Muscle of leg (tissue), 16 donors: ENCODE data around the gene SERPINB8. TPM values are rescaled to one million over a fixed set of nuclear protein-coding genes. Genes with fewer than 3 reads are reported as not detected.
"Not testable (repeated sequence)": the region's sequence is repeated elsewhere in the genome, so short reads cannot be mapped to it uniquely, and the experiment has no call there.

ENCODE experiments used
- DNase-seq: peaks from one replicate; pipeline ENCODE4 v3.0.0; 2013
- H3K27ac ChIP-seq: one replicate; pipeline ENCODE4 v1.5.1; 2013; ENCODE audit warnings: mild to moderate bottlenecking, low read length, control low read depth
- H3K27me3 ChIP-seq: one replicate; pipeline ENCODE4 v1.6.1; 2013; ENCODE audit warnings: low read length; ENCODE audit not compliant: control insufficient read depth, insufficient read depth
- H3K36me3 ChIP-seq: one replicate; pipeline ENCODE4 v1.6.1; 2013; ENCODE audit warnings: low read length; ENCODE audit not compliant: control insufficient read depth, insufficient read depth
- H3K4me1 ChIP-seq: one replicate; pipeline ENCODE4 v1.6.1; 2013; ENCODE audit warnings: low read length; ENCODE audit not compliant: control insufficient read depth, insufficient read depth
- H3K4me3 ChIP-seq: one replicate; pipeline ENCODE4 v1.5.1; 2013; ENCODE audit warnings: low read length, control low read depth
- H3K9me3 ChIP-seq: replicated peaks from 2 replicates; pipeline ENCODE4 v1.6.1; 2013; ENCODE audit warnings: low read depth, low read length; ENCODE audit not compliant: control insufficient read depth
- WGBS: methylation state at CpG from one replicate; pipeline ENCODE4 v1.1.5; 2013; ENCODE audit warnings: missing lambda C conversion rate; ENCODE audit not compliant: insufficient coverage; 5-methylcytosine and 5-hydroxymethylcytosine counted together
- long read RNA-seq, 11 donors: transcript quantifications; one replicate each; lab custom pipeline, GENCODE V29; 2026
- polyA plus RNA-seq, 8 donors: library from polyadenylated mRNA; unstranded; fragments of 120-200 nt; gene quantifications; one replicate each; pipeline versions ENCODE4 v1.2.1 to v1.2.3, GENCODE V29; 2013; ENCODE audit warnings: inconsistent platforms in 1 of 8, low replicate concordance in 1 of 8; ENCODE audit not compliant: insufficient read length in 8 of 8, insufficient read depth in 1 of 8
- total RNA-seq: library from RNA; stranded (reverse); fragments of 120-200 nt; gene quantifications from one replicate; pipeline ENCODE4 v1.2.4, GENCODE V29; 2013

The SERPINB8 gene, protein sequence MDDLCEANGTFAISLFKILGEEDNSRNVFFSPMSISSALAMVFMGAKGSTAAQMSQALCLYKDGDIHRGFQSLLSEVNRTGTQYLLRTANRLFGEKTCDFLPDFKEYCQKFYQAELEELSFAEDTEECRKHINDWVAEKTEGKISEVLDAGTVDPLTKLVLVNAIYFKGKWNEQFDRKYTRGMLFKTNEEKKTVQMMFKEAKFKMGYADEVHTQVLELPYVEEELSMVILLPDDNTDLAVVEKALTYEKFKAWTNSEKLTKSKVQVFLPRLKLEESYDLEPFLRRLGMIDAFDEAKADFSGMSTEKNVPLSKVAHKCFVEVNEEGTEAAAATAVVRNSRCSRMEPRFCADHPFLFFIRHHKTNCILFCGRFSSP
- total RNA-seq (0.93 TPM), polyA plus RNA-seq (1 to 10 TPM; 1.4 to 2.6 (median 1.7) TPM)
- long read RNA-seq, donor 1 = 0 reads
- long read RNA-seq, donor 2 = 0 reads
- long read RNA-seq, donor 3, partial matches to known transcripts = 0 of 1 reads
- long read RNA-seq, donor 3, other reads (novel, unspliced or antisense) = 0 of 1 reads
- long read RNA-seq, donor 4 = 0 reads
- long read RNA-seq, donor 5, partial matches to known transcripts = 0 of 1 reads
- long read RNA-seq, donor 5, other reads (novel, unspliced or antisense) = 0 of 1 reads
- long read RNA-seq, donor 6 = 0 reads
- long read RNA-seq, donor 7 = 0 reads
- long read RNA-seq, donor 8 = 0 reads
- long read RNA-seq, donor 9 = 0 reads
- long read RNA-seq, donor 10 = 0 reads
- long read RNA-seq, donor 11 = 0 reads

DNA sequence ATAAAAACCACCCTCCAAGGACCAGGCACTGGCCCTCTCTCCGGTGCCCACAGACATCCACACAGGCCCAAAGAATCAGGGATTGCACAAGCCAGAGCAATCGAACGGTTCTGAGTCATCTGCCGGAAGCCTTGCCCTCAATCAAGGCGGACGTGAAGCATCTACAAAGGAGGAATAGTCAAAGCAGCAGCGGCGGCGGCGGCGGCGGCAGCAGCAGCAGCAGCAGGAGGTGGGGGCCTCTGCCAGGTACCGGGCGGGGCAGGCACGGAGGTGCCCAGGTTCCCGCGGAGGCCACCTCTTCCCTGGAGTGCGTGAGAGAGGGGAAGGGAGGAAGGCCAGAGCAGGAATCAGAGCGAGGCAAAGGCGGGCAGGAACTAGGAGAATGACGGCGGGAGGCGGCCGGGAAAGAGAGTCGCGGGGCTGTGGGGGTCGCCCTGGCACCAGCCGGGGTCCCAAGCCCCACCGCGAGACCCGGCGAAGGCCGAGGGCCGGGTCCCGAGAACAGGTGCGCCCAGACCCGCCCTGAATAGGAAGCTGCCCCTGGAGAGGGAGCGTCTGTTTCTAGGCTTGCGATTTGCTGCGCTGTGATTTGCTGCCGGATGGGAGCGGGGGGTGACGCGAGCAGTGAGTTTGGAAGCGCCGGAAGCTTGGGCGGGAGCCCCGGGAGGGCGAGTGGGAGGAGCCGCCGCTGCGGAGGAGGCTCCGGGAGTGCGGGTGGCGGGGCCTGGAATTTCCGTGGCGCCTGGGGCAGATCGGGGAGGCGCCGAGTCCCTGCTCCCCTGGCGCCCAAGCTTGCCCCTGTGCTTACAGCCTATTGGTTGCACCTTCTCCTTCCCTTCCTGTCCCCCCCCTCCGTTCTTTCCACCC is at the start of gene SERPINB8:
SERPINB8 (plus strand) TSS at position 140 of the 867 bp plus-strand sequence. CDS start 8,228 bp downstream, outside the sequence.
- Histone ChIP-seq H3K9me3 (no peaks in the 10 kb centered on the region), H3K4me3 (peak within 1 kb of the TSS; percentile 84), H3K27ac (peak within 1 kb of the TSS; percentile 87), H3K27me3 (peaks cover 4% of the 10 kb centered on the region), H3K36me3 (no peaks in the 10 kb centered on the region), H3K4me1 (peaks cover 11% of the 10 kb centered on the region)
- DNase-seq = peak; percentile 96
- WGBS = under 1% methylated on average over 55 of the region's 62 CpGs

DNA sequence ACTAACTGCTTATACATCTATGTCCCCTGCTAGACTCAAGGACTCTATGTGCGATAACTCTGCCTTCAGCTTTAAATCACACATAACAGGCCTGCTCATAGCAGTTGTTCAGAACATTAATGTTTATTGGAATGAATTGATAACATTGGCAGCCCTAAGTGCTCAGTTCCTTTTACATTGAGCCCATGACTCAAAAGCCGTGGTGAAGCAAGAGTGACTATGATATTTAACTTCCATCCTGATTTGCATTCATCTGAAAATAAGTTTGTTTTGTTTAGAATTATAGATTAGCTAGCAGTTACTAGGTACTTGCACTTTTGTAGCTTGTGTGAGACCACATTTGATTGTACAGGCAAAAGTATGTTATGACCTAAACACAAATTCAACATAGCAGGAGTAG is 47.8 kb upstream of the SERPINB8 start:
- DNase-seq = no peak
- Histone ChIP-seq H3K9me3 (no peaks in the 10 kb centered on the region), H3K36me3 (no peaks in the 10 kb centered on the region), H3K27me3 (no peaks in the 10 kb centered on the region), H3K4me1 (no peaks in the 10 kb centered on the region), H3K27ac (no peak overlapping the region), H3K4me3 (no peak overlapping the region)
- no CpG with 5 or more reads among the region's 2 CpGs for WGBS

DNA sequence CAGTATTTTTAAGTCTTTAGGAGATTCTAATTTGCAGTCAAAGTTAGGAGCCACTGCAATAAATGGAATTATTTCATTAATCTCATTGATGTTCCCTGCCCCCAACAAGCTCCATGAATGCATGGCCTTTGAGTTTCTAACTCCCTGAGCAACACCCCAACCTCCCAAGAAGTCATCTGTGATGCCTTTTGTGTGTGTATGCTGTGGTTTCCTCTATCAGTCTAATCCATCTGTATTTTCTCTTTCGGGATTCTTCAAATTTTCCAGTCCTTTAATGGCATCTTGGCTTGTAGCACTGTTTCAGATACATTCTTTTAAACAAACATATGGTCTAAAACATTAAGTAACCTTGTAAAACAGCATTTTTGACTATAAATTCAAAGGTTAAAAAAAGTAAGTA is 45.3 kb upstream of the SERPINB8 start:
- H3K9me3 ChIP-seq = no peaks in the 10 kb centered on the region
- H3K4me1 ChIP-seq = no peaks in the 10 kb centered on the region
- H3K27ac ChIP-seq = no peak overlapping the region
- WGBS = no CpG with 5 or more reads among the region's 1 CpG
- H3K36me3 ChIP-seq = no peaks in the 10 kb centered on the region
- H3K4me3 ChIP-seq = no peak overlapping the region
- DNase-seq = no peak
- no peaks in the 10 kb centered on the region for H3K27me3 ChIP-seq

DNA sequence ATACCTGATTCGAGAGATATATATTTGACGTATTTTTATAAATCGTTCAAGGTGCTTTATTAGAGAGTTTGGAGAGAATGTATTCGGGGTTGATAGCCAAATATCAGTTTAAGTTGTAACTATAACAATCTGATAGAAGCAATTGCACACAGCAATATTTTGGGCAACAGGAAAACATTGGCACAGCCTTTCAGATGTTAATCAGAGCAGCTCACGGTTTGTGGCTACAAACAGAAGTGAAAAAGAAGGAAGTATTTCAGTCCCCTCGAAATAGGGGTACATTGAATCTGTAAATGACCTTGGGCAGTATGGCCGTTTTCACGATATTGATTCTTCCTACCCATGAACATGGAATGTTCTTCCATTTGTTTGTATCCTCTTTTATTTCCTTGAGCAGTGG is 41.5 kb upstream of the SERPINB8 start:
- Histone ChIP-seq H3K4me1 (no peaks in the 10 kb centered on the region), H3K36me3 (no peaks in the 10 kb centered on the region), H3K27ac (no peak overlapping the region), H3K27me3 (no peaks in the 10 kb centered on the region), H3K4me3 (no peak overlapping the region), H3K9me3 (no peaks in the 10 kb centered on the region)
- no CpG with 5 or more reads among the region's 8 CpGs for WGBS
- DNase-seq = no peak

DNA sequence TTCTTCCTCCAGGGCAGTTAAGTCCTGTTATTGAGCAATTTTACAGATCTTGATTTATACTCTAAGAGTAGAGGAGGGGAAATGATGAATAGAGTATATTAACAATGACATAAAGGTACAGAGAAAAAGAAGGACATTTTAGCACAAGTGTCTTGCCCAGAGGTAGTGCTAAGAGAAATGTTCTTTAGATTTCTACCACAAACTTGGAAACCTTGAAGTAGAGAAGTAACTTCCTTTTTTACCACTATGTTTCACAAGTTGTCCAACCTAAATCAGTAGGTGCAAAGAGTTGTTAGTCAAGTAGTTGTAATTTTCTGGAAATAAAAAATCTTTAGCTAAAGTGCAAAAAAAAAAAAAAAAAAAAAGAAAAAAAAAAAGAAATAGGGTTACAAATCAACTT is 40.5 kb upstream of the SERPINB8 start:
- not testable (repeated sequence) for H3K4me3 ChIP-seq, DNase-seq, H3K4me1 ChIP-seq, H3K27me3 ChIP-seq, H3K9me3 ChIP-seq, H3K36me3 ChIP-seq, H3K27ac ChIP-seq

DNA sequence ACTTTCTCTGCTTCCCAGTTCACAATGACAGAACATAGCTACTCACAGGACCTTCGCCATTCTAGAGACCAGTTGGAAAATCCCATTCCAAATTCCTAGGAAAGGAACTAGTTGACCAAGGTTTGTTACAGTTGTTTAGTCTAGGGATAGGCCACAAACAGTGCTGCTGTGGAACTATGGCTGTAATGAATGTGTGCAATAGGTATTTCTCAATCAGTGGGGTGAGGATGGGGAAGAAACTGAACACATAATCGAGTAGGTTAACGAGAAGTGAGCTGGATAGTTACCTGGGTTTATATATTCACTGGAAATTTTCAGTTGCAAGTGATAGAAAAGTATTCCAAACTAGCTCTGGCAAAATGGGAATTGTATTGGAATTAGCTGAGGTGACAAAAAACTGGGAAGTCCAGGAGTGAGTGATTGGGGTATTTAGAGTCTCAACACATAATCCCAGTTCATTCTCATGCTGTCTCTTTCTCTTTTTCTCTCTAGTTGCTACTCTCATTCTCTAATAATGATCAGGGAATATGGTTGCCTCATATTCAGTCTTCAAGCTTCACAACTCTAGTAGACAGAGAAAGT is 39.0 kb upstream of the SERPINB8 start:
- H3K27ac ChIP-seq = no peak overlapping the region
- H3K4me3 ChIP-seq = no peak overlapping the region
- WGBS = 87% methylated on average over 2 of the region's 3 CpGs
- no peaks in the 10 kb centered on the region for H3K36me3 ChIP-seq
- no peak for DNase-seq
- H3K4me1 ChIP-seq = no peaks in the 10 kb centered on the region
- no peaks in the 10 kb centered on the region for H3K27me3 ChIP-seq
- no peaks in the 10 kb centered on the region for H3K9me3 ChIP-seq

DNA sequence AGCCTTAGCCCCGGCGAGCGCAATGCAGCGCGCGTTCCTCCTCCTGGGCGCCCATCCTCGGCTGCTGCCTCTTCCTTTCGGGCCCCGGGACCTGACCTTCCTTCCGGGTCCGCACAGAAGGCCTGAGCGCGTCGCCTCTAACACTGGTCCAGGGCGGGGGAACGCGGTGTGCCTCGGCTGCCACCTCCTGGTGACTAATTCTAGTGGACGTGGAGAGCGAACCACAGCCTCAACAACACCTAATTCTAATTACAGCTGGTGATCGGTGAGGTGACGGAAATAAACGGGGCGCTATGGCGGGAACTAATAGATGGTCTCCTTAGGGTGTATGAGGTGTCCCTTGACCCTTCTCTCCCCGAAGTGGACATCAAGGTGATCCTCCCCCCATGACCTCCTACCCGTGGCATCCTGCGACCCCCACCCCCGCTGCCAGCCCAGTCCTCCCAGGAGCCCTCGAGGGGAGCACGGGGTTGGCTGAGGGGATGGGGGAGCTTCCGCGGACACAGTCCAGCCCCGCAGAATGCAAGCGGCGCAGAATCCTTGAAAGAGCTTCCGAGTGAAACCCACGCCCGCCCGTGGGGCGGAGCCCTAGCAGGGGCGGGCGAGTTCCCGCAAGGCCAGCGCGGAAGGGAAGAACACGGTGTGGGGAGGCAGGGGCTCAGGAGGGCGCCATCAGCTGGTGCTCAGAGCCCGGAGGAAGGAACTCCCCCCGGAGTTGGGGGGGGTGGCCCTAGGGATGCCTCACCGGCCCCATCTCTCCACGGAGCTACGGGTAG is 33.5 kb upstream of the SERPINB8 start:
- Histone ChIP-seq H3K4me1 (peaks cover 6% of the 10 kb centered on the region), H3K27me3 (peaks cover 16% of the 10 kb centered on the region), H3K27ac (no peak overlapping the region), H3K4me3 (peak overlapping the region; percentile 40), H3K9me3 (no peaks in the 10 kb centered on the region), H3K36me3 (no peaks in the 10 kb centered on the region)
- DNase-seq = peak; percentile 76
- under 1% methylated on average over 35 of the region's 54 CpGs for WGBS

DNA sequence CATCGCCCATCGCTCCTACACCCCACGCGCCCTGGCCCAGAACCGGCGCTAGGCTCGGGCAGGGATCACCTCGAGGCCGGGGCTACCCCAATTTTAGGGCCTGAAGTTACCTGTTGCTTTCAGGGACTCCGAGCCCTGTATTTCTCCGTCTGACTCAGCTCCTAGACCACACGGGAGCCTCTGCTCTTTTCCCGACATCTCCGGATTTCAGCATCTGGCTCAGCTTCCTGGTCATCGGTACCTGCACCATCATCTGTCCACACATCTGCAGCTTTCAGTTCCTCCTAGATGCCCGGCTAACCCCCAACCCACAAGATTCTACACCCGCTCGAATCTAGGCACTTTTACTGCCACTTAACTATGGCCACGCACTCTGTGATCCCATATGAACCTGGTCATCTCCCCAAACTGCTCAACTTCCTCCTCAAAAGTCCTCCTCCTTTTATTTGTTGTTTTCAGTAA is 32.9 kb upstream of the SERPINB8 start:
- Histone ChIP-seq H3K4me3 (peak overlapping the region; percentile 40), H3K36me3 (no peaks in the 10 kb centered on the region), H3K4me1 (peaks cover 6% of the 10 kb centered on the region), H3K9me3 (no peaks in the 10 kb centered on the region), H3K27me3 (peaks cover 16% of the 10 kb centered on the region), H3K27ac (no peak overlapping the region)
- no peak for DNase-seq
- 29% methylated on average over 19 of the region's 19 CpGs for WGBS

DNA sequence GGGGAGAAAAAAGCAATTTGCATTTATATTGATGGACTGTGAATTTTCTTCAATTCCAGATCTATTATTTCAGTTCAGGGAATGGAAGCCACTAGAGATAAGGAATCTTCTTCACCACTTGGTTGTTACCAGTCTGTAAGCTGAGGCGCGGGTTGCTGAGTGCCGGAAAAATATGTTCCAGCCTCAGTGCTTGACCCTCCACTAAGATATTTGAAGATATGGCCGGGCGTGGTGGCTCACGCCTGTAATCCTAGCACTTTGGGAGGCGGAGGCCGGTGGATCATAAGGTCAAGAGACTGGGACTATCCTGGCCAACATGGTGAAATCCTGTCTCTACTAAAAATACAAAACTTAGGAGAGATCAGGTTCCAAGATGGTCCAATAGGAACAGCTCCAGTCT is 29.9 kb upstream of the SERPINB8 start:
- Histone ChIP-seq H3K4me1 (peaks cover 6% of the 10 kb centered on the region), H3K27me3 (peaks cover 16% of the 10 kb centered on the region), H3K27ac (no peak overlapping the region), H3K4me3 (no peak overlapping the region), H3K36me3 (no peaks in the 10 kb centered on the region), H3K9me3 (no peaks in the 10 kb centered on the region)
- 94% methylated on average over 7 of the region's 8 CpGs for WGBS
- DNase-seq = no peak
